GM21825 (cell line): ENCODE data around the gene LHFPL2.

ENCODE experiments used
- ATAC-seq: cut with Tn5 transposase; IDR thresholded peaks from one replicate; pipeline ENCODE4 v1.9.1; 2021; ENCODE audit warnings: mild to moderate bottlenecking, moderate library complexity; ENCODE audit not compliant: unreplicated experiment

The LHFPL2 gene

DNA sequence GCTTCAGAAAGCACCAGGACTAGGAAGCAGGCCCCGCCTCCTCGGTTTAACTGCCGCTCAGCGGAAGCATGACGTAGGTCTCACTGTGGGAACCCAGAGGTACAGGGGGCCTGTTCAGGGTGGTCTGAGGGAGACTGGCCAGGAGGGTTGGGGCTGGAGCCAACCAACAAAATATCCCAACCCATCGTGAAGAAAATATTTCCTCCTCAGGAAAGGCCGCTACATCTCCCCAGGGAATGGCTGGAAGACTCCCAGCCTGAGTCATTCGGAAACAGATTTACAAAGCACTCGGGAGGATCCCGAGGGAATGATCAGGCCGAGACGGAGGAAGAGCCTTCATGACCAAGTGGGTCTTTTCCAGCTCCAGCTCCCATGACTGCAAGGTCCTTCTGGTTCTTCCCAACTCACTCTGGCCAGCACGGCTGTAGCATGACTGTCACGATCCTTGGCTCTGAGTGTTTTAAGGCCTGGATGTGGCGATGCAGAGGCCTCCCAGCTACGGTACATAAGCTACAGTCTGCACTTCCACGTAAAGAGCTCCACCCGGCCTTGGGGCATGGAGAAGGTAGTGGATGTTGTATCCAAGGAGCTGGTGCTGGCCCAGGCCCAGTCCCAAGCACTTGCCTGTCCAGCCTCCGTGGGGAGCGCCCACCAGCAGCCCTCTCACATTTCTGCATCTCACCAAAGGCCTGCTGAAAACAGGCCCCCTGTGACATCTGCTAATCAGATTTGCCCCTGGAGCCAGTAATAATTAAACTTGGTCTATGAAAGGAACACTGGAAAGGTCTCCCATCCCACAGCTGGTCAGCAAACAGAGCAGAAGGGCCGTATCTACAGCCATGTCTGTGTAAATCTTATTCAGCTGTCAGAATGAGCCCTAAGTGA lies 100.6 kb downstream of the LHFPL2 start:
- no peak for ATAC-seq

DNA sequence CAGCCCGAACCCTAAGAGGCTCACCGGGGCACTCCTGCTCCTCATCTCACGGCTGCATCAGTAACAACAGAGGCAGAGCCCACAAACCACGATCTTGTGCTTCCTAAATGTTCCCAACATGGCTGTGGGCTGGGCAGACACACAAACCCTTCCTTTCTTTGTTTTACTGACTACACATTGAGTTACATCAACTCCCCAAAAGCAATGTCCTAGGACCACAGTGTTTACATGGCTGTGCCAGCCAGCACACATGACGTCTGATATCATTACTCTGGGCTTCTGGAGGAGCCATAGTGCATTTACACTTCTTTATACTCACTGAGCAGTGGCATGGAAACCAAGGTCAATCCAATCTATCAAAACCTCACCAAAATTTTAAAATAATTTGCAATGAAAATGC lies 101.4 kb downstream of the LHFPL2 start:
- no peak for ATAC-seq

GRCh38 chr5:78546276-78546996 lies 102.1 kb downstream of the LHFPL2 start:
- no peak for ATAC-seq

- ATAC-seq = no peak
Measured at GRCh38 chr5:78545406-78545805, 103.2 kb downstream of the LHFPL2 start.

DNA sequence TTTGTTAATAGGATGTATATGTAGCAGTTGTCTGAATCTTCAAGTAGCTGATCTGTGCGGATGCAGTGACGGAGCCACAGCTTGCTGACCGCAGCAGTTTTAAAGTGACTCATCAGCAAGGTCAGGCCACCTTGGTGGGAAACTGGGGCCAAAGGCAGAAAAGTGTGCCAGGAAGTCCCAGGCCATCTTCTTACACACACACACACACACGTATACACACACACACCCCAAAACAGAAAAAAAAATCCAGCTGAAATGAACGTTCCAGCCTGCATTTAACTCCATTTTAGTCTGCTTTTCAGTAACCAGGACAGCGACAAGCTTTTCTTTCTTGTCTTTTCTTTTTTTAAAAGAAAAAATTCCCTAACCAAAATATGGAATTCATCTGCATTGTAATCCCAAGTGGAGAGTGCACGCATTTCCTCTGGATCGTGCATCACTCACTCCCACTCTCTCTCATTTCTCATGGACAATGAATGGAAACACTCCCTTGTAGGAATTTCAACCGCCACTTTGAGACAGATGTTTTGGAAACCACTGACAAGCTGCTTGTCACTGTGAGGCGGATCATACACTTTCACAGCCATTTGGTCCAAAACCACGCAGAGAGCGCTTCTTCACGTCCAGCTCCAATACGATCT lies 103.9 kb downstream of the LHFPL2 start:
- no peak for ATAC-seq

DNA sequence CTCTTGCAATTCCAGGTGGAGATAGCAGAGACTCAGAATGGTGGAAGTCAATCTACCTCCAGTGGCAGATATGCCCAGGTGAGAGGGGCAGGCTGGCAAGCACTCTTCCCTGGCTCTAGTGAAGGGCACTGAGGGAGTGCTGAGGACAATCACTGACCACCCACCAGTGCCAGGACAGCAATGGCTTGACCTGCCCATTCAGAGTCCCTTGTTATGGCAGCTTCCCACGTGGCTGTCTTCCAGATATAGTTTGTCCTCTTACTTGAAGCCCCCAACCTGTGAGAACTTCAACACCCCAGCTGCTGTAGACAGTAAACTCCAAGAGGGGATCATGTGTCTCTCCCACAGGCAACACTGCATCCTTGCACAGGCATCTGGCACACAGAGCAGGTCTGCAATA lies 104.7 kb downstream of the LHFPL2 start:
- no peak for ATAC-seq

DNA sequence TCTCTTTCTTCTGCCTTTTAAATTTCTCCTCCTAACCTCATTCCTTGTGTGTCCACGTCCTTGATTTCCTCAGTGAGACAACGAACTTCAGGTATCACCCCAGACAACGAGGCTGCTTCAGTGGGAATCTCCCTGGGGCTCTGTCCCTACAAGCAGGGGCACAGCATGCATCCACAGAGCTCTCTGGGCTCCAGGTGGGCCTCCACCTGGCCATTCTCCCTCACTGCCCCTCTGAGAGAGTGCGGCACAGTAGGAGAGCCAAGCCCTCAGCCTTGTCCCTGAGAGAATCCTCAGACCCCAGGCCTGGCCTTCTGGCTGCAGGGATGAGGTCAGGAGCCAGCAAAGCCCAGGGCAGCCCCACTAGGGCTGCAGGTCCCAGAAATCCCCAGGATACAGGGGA lies 105.3 kb downstream of the LHFPL2 start:
- no peak for ATAC-seq

DNA sequence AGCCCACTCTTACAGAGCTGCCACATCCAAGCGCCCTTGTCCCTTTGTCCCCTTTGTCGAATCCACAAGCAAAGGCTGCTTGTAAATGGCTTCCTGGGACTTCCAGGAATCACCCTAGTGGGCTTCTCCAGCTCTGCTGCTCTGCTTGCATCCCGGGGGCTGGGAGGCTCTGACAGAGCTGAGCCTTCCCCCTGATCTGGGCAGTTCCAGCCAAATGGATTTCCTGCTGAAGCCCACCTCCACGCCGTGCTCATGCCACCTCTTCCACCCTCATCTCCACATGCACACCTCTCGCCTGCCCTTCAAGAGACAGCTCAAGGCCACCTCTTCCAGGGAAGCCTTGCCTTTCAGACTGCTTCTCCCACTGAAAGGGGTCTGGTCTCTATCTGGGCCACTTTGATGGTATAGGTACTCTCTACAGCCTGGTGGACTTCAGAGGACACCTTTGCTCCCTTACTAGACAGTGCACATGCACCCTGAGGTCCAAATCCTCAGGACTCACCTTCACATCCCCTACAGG lies 106.2 kb downstream of the LHFPL2 start:
- no peak for ATAC-seq

GRCh38 chr5:78541086-78541654 lies 107.4 kb downstream of the LHFPL2 start:
- ATAC-seq = no peak

GRCh38 chr5:78540335-78541085 lies 108.1 kb downstream of the LHFPL2 start:
- ATAC-seq = no peak

- no peak for ATAC-seq
Measured at GRCh38 chr5:78538240-78538850, 110.2 kb downstream of the LHFPL2 start.

DNA sequence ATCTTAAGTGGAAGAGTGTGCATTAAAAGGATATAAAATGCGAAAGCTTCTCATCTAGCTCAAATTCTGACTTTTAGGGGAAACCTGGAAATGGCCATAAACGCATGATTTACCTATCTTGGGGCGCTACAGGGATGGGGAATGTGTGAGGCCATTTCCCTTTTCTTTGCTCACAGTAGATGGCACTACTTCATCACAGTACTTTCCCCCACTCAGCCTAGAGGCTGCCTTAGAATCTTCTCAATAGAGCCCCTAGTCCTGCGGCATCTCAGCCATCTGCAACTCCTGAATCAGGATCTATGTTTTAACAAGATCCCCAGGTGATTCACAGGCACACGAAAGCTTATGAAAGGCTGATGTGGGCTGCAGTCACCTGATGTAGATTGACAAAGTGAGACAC lies 110.8 kb downstream of the LHFPL2 start:
- ATAC-seq = no peak

GRCh38 chr5:78537411-78537810 lies 111.2 kb downstream of the LHFPL2 start:
- no peak for ATAC-seq

GRCh38 chr5:78536661-78537196 lies 111.8 kb downstream of the LHFPL2 start:
- no peak for ATAC-seq

DNA sequence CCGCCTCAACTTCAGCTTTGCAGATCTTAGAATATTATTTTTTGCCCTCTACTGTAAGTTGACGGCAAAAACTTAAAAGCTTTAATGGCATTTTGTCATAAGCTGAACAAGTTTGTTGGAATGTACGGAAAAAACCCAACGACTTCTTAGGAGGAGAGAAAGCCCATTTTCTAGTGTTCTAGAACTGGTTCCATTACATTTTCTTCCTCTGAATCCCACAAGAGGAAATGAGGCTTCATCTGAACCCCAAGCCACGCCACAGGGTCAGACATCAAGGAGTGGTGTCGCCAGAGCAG lies 113.7 kb downstream of the LHFPL2 start:
- no peak for ATAC-seq

DNA sequence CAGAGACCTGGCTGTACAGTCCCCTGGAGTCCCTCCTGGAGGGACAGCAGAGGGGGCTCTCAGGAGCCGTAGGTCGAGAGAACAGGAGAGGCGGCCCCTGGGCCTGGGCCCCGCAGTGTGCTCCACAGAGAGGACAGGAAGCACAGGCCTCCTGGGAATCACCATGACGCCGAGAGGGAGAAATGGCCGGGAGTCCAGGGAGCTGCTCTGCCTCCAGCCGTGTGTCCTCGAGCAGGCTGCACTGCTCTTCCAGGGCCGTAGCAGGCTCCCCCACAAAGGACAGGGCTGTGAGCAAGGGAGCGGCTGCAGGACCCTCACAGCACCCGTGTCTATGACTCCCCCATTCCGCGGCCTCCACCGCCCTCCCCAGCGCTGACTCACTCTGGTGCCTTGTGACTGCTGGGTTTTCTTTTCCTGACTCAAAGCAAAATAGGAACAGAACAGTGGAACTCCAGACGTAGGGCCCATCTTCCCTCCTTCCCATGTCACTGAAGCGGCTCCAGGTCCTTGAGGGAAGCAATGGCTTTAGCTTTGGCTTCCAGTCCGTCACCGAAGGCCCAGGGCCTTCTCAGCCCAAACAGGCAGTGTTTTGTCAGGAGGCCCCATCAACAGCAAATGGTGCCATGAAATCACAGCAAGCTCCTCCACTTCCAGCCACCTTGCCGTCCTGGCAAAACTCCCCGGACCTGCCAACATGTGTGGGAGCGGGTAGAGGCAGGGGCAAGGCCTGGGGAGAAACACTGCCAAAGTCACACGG lies 114.2 kb downstream of the LHFPL2 start:
- no peak for ATAC-seq

- ATAC-seq = no peak
Measured at GRCh38 chr5:78533356-78533755, 115.2 kb downstream of the LHFPL2 start.

DNA sequence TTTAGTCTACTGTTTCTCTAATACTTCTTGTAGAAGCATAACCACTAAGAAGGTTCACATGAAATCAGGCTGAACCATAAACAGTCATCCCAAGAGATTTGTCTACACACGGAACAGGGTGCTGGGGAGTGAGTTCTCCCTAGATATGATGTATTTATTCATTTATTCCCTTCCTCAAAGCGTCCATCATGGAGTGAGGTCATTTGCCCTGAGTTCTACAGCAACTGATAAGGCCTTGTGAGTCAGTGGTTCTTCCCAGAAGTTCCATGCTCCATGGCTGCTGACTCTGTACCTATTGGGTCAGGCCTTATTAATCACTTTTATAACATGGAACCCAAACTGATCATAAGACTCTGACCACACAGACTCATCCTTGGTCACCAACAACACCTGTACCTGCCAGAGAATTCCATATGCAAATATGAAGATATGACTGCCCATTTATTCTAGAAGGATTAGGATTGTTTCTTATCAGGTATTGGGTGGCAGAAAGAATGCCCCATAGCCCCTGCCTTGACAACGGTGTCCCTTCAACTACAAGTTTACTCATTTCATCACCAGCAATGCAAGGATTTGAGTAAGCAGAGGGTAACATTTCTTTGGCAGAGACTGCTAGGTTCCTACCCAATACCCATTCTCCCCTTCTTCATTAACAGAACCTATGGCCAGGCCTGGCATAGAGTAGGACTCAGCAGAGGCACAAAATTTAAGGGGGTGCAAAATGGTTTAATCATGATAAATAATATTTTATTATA lies 118.1 kb downstream of the LHFPL2 start:
- no peak for ATAC-seq

GRCh38 chr5:78527925-78528324 lies 120.6 kb downstream of the LHFPL2 start:
- no peak for ATAC-seq
